GM12875 (cell line): ENCODE measurements around the gene PLOD2.

Source experiments
- H3K4me3 ChIP-seq: one replicate; pipeline ENCODE4 v1.5.1; 2011; ENCODE audit warnings: low read depth, low read length, control low read depth
- TF ChIP-seq, protein P1 (sequence below): IDR thresholded peaks from 2 replicates; pipeline ENCODE4 v1.5.1; 2011; ENCODE audit warnings: low read depth, mild to moderate bottlenecking, control low read depth, inconsistent platforms, low read length, moderate library complexity, borderline replicate concordance; ENCODE audit not compliant: insufficient read depth

PLOD2 gene

DNA sequence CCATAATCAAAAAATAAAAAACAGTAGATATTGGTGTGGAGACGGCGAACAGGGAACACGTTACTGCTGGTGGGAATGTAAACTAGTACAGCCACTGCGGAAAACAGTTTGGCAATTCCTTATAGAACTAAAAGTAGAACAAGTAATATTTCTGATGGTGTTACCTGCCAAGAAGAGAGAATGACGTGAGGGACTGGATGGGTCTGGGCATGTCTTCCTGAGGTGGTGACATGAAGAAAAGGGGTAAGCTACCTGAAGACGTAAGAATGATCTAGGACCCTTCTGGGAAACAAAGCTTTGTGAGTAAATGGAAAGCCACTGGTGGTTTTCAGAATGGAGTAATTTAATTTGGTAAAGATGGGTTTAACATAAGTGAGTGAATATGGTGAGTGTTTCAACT is 19.4 kb upstream of the PLOD2 start:
- TF ChIP-seq, protein P1, sequence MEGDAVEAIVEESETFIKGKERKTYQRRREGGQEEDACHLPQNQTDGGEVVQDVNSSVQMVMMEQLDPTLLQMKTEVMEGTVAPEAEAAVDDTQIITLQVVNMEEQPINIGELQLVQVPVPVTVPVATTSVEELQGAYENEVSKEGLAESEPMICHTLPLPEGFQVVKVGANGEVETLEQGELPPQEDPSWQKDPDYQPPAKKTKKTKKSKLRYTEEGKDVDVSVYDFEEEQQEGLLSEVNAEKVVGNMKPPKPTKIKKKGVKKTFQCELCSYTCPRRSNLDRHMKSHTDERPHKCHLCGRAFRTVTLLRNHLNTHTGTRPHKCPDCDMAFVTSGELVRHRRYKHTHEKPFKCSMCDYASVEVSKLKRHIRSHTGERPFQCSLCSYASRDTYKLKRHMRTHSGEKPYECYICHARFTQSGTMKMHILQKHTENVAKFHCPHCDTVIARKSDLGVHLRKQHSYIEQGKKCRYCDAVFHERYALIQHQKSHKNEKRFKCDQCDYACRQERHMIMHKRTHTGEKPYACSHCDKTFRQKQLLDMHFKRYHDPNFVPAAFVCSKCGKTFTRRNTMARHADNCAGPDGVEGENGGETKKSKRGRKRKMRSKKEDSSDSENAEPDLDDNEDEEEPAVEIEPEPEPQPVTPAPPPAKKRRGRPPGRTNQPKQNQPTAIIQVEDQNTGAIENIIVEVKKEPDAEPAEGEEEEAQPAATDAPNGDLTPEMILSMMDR: no peak
- no peak overlapping the region for H3K4me3 ChIP-seq

DNA sequence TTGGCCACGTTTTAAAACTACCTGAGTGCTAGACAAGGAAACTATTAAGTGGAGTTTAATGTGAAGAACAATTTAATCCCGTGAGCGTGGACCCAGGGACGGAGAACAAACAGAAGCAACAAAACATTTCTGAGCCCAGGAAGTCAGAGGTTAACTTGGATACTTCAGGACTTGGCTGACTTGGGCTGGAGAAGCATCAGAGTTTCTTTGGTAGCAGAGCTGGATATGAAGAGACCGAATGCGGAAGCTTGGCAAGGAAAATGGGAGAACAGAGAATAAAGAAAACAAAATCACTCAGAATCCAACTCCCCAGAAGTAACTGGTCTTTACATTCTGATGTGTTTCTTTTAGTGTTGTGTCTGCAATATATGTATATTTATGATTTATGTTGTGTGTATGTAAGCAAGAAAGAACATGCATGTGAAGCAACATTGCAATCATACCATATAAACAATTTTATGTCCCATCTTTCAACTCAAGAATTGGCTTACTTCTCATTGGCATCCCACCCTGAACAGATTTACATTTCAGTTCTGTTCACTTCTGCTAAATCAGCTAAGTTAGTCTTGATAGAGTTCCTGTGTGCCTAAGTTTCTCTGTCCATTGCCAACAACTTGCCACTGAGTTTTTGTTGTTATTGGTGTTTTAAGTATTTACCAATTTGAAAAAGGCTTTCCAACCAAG is 17.2 kb upstream of the PLOD2 start:
- no peak overlapping the region for H3K4me3 ChIP-seq
- TF ChIP-seq, protein P1: no peak

DNA sequence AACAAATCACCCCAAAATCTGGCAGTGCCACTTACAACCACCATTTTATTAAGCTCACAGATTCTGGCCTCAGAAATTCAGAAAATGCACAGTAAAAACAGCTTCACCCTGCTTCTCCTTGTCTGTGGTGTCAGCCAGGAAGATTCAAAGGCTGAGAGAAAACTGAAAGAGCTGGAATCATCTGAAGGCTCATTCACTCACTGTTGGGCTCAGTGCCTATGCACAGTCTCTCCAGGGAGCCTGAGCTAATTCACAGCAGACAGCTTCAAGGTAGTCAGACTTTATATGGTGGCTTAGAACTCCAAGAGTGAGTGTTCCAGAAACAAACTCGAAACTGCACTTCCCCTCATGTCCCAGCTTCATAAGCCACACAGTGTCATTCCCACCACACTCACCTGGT is 16.5 kb upstream of the PLOD2 start:
- no peak overlapping the region for H3K4me3 ChIP-seq
- TF ChIP-seq, protein P1: no peak

DNA sequence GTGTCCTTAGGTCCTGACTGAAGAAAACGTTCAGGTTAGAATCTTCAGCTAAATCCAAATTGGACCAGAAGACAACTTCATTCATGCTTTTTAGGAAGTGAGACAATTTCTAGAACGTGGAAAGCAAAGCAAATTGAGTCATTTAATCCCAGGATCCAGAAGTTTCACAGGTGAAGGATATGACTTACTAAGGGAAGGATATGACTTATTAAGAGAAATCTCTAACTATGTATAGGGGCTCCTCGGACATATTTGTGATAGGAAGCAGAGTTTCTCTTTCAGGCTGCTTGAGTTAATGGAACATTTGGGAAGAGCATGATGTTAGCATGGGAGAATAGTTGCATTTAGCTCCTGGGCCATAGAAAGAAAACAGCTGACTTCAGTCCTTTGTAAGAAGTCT is 16.1 kb upstream of the PLOD2 start:
- TF ChIP-seq, protein P1: no peak
- H3K4me3 ChIP-seq: no peak overlapping the region

DNA sequence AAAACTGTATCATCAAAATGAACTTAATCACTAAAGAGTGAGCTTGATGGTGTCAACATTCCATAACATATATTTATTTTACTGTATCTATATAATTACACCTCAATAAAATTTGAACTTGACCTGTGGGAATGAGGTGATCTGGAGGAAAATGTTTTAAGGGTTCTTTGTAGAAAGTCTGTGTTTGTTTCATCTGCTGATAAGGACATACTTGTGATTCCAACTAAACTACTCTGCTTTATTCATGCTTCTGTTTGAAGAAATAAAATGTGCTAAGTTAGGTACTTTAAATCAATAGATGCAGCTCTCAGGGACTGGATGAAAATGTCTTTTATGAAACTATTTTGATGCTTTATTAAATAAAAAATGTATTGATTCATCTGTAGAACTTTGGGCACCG is 11.6 kb upstream of the PLOD2 start:
- no peak overlapping the region for H3K4me3 ChIP-seq
- TF ChIP-seq, protein P1: no peak

DNA sequence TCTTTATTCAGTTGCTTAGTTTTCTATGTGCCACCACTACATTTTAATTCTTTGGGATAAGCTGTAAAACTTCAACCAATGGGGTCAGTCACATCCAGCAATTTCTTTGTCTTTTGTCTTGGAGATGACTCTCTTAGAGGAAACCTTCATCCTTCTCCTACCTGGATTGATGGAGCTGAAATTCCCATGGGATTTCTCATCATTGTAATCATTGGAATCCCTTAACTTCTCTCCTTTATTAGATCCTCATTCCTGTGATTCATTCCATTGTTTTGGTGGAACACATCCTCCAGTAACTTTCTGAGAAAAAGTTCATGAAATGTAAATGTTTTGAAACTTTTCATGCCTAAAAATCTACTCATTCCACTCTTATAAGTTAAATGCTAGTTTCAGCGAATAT is 9.6 kb upstream of the PLOD2 start:
- H3K4me3 ChIP-seq: no peak overlapping the region
- TF ChIP-seq, protein P1: no peak

DNA sequence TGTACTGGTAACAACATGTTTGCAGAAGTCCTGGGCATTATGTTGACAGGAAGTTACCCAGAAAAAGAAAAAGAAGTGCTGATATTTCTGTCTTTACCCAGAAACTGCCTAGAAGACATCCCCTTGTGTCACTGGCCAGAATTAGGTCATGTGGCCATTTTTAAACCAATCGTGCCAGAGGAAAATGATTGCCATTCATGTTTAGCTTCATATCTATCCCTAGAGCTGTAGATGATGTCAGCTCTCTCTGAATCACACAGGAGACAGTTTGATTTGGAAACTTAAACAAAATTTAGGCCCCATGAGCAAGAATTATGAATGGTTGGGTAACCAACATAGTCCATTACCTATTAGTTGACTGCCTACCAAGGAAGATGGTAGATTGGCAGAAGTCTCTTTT is 8.9 kb upstream of the PLOD2 start:
- TF ChIP-seq, protein P1: no peak
- no peak overlapping the region for H3K4me3 ChIP-seq
